ENCODE measurements around the gene SEC16B. TPM values are rescaled to one million over a fixed set of nuclear protein-coding genes. Genes with fewer than 3 reads are reported as not detected.

Gene SEC16B
- total and polyA plus RNA-seq, 2 of the 8 experiments (the other 6 are each of a cell fraction or from before 2014, with no cell fraction given): 0.56 to 0.94 TPM

DNA sequence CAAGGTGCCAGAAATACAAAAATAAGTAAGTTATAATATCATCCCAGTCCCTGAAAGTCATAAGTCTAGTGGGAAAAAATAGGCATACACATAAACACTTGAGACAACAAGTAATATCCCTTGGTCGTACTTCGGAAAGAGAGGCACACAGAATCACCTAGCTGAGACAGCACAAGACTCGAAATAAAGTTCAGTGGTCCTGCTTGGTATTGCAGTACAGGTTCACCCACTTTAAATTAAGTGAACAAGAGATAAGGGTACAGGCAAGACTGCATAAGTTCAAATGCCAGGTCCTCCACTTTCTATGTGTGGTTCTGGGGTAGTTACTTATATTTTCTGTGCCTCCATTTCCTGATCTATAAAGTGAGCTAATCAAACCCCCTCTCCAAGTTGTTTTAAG lies 47.6 kb downstream of the SEC16B start:
- Histone ChIP-seq H2BK20ac (ENCODE audit: low read length) (no peak overlapping the region), H3K27ac (ENCODE audit: low read depth, low read length) (no peak overlapping the region), H3K23ac (ENCODE audit: insufficient read length) (no peak overlapping the region), H3K56ac (replicated peaks; ENCODE audit: insufficient read length, low read depth, low read length) (no peak overlapping the region), H4K91ac (replicated peaks; ENCODE audit: insufficient read length, low read length) (no peak overlapping the region), H2AFZ (ENCODE audit: low read length) (no peak overlapping the region), H3K4ac (replicated peaks; ENCODE audit: insufficient read length, low read depth, low read length) (no peak overlapping the region), H3K79me2 (ENCODE audit: control insufficient read depth in 1 of 2, insufficient read depth in 2 of 2, low read length in 2 of 2) (no peaks in the 10 kb centered on the region), H2BK12ac (ENCODE audit: low read depth, low read length) (no peak overlapping the region), H3K18ac (ENCODE audit: extremely low read depth, low read length) (no peak overlapping the region), H3K9me3 (ENCODE audit: insufficient read depth in 2 of 2, low read depth in 1 of 2, low read length in 1 of 2) (no peaks in the 10 kb centered on the region), H4K5ac (ENCODE audit: insufficient read length, low read depth, low read length) (no peak overlapping the region), H3K4me3 (ENCODE audit: extremely low read depth in 1 of 4, insufficient read depth in 2 of 4, low read depth in 3 of 4, low read length in 4 of 4) (no peak overlapping the region), H3K79me1 (ENCODE audit: low read depth, low read length) (no peaks in the 10 kb centered on the region), H2BK5ac (ENCODE audit: low read depth, low read length) (no peak overlapping the region), H3K14ac (ENCODE audit: insufficient read length) (no peak overlapping the region), H4K20me1 (replicated peaks in 1 of 2; ENCODE audit: control insufficient read depth in 1 of 2, insufficient read depth in 2 of 2, low read length in 2 of 2) (no peaks in the 10 kb centered on the region), H3K9ac (replicated peaks in 1 of 4; ENCODE audit: extremely low read depth in 1 of 4, low read depth in 3 of 4, low read length in 3 of 4) (no peak overlapping the region), H2AK5ac (ENCODE audit: low read depth, low read length) (no peak overlapping the region), H3K4me1 (replicated peaks in 1 of 4; ENCODE audit: control insufficient read depth in 3 of 4, insufficient read depth in 4 of 4, low read length in 3 of 4) (peaks cover 0 to 6% (median 0%) of the 10 kb centered on the region in 4 experiments; a peak in 1 of 7 replicates), H4K8ac (ENCODE audit: extremely low read depth, insufficient read depth, low read length) (no peak overlapping the region), H3K27me3 (replicated peaks in 1 of 4; ENCODE audit: control insufficient read depth in 3 of 4, extremely low read depth in 1 of 4, insufficient read depth in 3 of 4, low read length in 3 of 4) (no peaks in the 10 kb centered on the region), H2BK120ac (replicated peaks; ENCODE audit: low read depth, low read length) (no peak overlapping the region), H3K23me2 (ENCODE audit: low read depth, low read length) (no peaks in the 10 kb centered on the region), H2BK15ac (ENCODE audit: low read length) (no peak overlapping the region), H3K36me3 (ENCODE audit: control insufficient read depth in 2 of 4, insufficient read depth in 4 of 4, low read length in 3 of 4) (no peaks in the 10 kb centered on the region), H3K4me2 (ENCODE audit: insufficient read depth in 1 of 2, low read depth in 2 of 2, low read length in 2 of 2) (no peak overlapping the region)
- FAIRE-seq (peak; percentile 78), DNase-seq (ENCODE audit: low read depth in 1 of 2, low spot score in 2 of 2) (no peak)
- POLR2A ChIA-PET (ENCODE audit: partially characterized antibody): no interaction called here
- CTCF ChIA-PET (ENCODE audit: partially characterized antibody): interaction anchor here (0.6 to 14.6 kb wide), 32 partner anchors 8 to 1099 kb away, joined by 3 to 274 read pairs (median 3); no protein-coding TSS in a partner anchor
- WGBS, 2 experiments (ENCODE audit: extremely low coverage in 1 of 2, insufficient coverage in 1 of 2, insufficient read length in 1 of 2, insufficient replicate concordance in 2 of 2, low coverage in 1 of 2, low lambda C conversion rate in 2 of 2, missing lambda C conversion rate in 1 of 2): 92% methylated on average over 3 of the region's 3 CpGs; no CpG with 5 or more reads in 1 of the 2 experiments
- TF ChIP-seq, protein P1, sequence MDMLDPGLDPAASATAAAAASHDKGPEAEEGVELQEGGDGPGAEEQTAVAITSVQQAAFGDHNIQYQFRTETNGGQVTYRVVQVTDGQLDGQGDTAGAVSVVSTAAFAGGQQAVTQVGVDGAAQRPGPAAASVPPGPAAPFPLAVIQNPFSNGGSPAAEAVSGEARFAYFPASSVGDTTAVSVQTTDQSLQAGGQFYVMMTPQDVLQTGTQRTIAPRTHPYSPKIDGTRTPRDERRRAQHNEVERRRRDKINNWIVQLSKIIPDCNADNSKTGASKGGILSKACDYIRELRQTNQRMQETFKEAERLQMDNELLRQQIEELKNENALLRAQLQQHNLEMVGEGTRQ (IDR thresholded peaks at IDR 0.05; ENCODE audit: low read length): no peak
- TF ChIP-seq RXRA (IDR thresholded peaks at IDR 0.05; ENCODE audit: insufficient read depth, low read depth, low read length) (no peak), CEBPB (IDR thresholded peaks at IDR 0.05; ENCODE audit: low read depth, low read length) (no peak), MAFK (IDR thresholded peaks at IDR 0.05; ENCODE audit: low read depth, low read length) (no peak), TBP (IDR thresholded peaks at IDR 0.05; ENCODE audit: low read depth, low read length) (no peak), RNF2 (IDR thresholded peaks at IDR 0.05; ENCODE audit: borderline replicate concordance, low read depth, low read length, missing control alignments, poor library complexity, severe bottlenecking) (no peak), RAD21 (IDR thresholded peaks at IDR 0.05 in 1 of 2, conservative IDR thresholded peaks at IDR 0.05 in 1 of 2; ENCODE audit: low read depth in 2 of 2, low read length in 2 of 2) (peak in 1 of 2 experiments; percentile 24; a peak in 2 of 4 replicates), SRF (IDR thresholded peaks at IDR 0.05; ENCODE audit: low read depth, low read length) (no peak)
- TF ChIP-seq, protein P2, sequence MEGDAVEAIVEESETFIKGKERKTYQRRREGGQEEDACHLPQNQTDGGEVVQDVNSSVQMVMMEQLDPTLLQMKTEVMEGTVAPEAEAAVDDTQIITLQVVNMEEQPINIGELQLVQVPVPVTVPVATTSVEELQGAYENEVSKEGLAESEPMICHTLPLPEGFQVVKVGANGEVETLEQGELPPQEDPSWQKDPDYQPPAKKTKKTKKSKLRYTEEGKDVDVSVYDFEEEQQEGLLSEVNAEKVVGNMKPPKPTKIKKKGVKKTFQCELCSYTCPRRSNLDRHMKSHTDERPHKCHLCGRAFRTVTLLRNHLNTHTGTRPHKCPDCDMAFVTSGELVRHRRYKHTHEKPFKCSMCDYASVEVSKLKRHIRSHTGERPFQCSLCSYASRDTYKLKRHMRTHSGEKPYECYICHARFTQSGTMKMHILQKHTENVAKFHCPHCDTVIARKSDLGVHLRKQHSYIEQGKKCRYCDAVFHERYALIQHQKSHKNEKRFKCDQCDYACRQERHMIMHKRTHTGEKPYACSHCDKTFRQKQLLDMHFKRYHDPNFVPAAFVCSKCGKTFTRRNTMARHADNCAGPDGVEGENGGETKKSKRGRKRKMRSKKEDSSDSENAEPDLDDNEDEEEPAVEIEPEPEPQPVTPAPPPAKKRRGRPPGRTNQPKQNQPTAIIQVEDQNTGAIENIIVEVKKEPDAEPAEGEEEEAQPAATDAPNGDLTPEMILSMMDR (IDR thresholded peaks at IDR 0.05; ENCODE audit: control extremely low read depth in 1 of 3, insufficient read depth in 1 of 3, low read depth in 1 of 3, low read length in 3 of 3): peak in 1 of 3 experiments; percentile 42; a peak in 2 of 4 replicates

Data from H1 (cell line).